NCI-H510A treated with DMSO at 0.1 percent for 48 hours (cell line): ENCODE measurements around the gene KCNJ11.
A peak's percentile ranks its signal among the peaks of the same experiment; 100 is the strongest.

Experiments
- DNase-seq: peaks from one replicate; lab custom pipeline; 2025; lab: John Stamatoyannopoulos, UW

Gene KCNJ11

GRCh38 chr11:17353821-17354600 lies 34.4 kb downstream of the KCNJ11 start:
- DNase-seq = peak; percentile 39

GRCh38 chr11:17352950-17353820 lies 35.3 kb downstream of the KCNJ11 start:
- peak; percentile 57 for DNase-seq

GRCh38 chr11:17351510-17352176 lies 36.8 kb downstream of the KCNJ11 start, which contains the start of gene NCR3LG1:
NCR3LG1 (plus strand) TSS chr11:17351800; CDS start chr11:17351970, 170 bp downstream.
- peak; percentile 18 for DNase-seq

GRCh38 chr11:17351172-17351509 lies 37.3 kb downstream of the KCNJ11 start:
- DNase-seq = no peak

GRCh38 chr11:17350455-17351171 lies 37.8 kb downstream of the KCNJ11 start:
- DNase-seq = no peak

GRCh38 chr11:17347676-17348075 lies 40.8 kb downstream of the KCNJ11 start:
- no peak for DNase-seq

GRCh38 chr11:17343907-17344306 lies 44.6 kb downstream of the KCNJ11 start:
- DNase-seq = no peak

GRCh38 chr11:17343257-17343656 lies 45.2 kb downstream of the KCNJ11 start:
- DNase-seq = no peak
